Pons (tissue), 1 donor: Measurements from ENCODE around the gene HSPA1B.
"Not testable (repeated sequence)": the region's sequence is repeated elsewhere in the genome, so short reads cannot be mapped to it uniquely, and the experiment has no call there.

Source experiments
- DNase-seq: peaks from one replicate; pipeline ENCODE4 v3.0.0-alpha.2; 2016; ENCODE audit warnings: low spot score

HSPA1B gene

GRCh38 chr6:31827286-31828079, at the start of gene HSPA1B:
TSS of gene HSPA1B (plus strand) at chr6:31827738. CDS start at chr6:31827951, 213 bp downstream.
- DNase-seq, result peak; percentile 99

GRCh38 chr6:31778193-31778592, 49.3 kb upstream of the HSPA1B start:
- DNase-seq, result no peak

- no peak for DNase-seq
These were observed 48.3 kb upstream of the HSPA1B start for GRCh38 chr6:31778999-31779885.

- DNase-seq, result no peak
These were observed 47.6 kb upstream of the HSPA1B start for GRCh38 chr6:31779908-31780307.

GRCh38 chr6:31780507-31781243, 46.9 kb upstream of the HSPA1B start:
- no peak for DNase-seq

GRCh38 chr6:31781244-31782125, 46.1 kb upstream of the HSPA1B start:
- no peak for DNase-seq

GRCh38 chr6:31782126-31782855, 45.2 kb upstream of the HSPA1B start:
- DNase-seq, result no peak

- peak; percentile 62 for DNase-seq
These were observed 43.2 kb upstream of the HSPA1B start for GRCh38 chr6:31784098-31784925.

- no peak for DNase-seq
These were observed 42.1 kb upstream of the HSPA1B start for GRCh38 chr6:31785475-31785874.

GRCh38 chr6:31791324-31792089, 36.0 kb upstream of the HSPA1B start:
- DNase-seq, result peak; percentile 51

GRCh38 chr6:31792090-31792374, 35.5 kb upstream of the HSPA1B start:
- DNase-seq, result no peak

- DNase-seq, result no peak
These were observed 34.8 kb upstream of the HSPA1B start for GRCh38 chr6:31792761-31793171.

GRCh38 chr6:31793927-31794245, 33.7 kb upstream of the HSPA1B start:
- DNase-seq, result not testable (repeated sequence)

- no peak for DNase-seq
These were observed 33.2 kb upstream of the HSPA1B start for GRCh38 chr6:31794294-31794865.

GRCh38 chr6:31794866-31795615, 32.5 kb upstream of the HSPA1B start:
- no peak for DNase-seq

GRCh38 chr6:31795616-31796298, 31.8 kb upstream of the HSPA1B start, which contains the start of gene VARS1:
TSS of gene VARS1 (minus strand) at chr6:31795752. CDS start at chr6:31795217, 535 bp downstream.
- DNase-seq, result peak; percentile 84

GRCh38 chr6:31796993-31797385, 30.5 kb upstream of the HSPA1B start:
- no peak for DNase-seq
